Measurements from ENCODE around the gene LCN10. TPM values are rescaled to one million over a fixed set of nuclear protein-coding genes. Genes with fewer than 3 reads are reported as not detected.

The LCN10 gene
- total RNA-seq, 2 experiments from 2014 or later: not detected

- peaks cover 24% of the 10 kb centered on the region for H4K20me1 ChIP-seq (ENCODE audit: insufficient read depth, low read length)
- peaks cover 41% of the 10 kb centered on the region for H3K79me2 ChIP-seq (ENCODE audit: insufficient read depth, low read depth, low read length)
- H3K4me3 ChIP-seq (ENCODE audit: low read depth, low read length, poor library complexity, severe bottlenecking): peak overlapping the region; percentile 100
- intact Hi-C loops (cut with micrococcal nuclease; ENCODE audit: unreplicated experiment): no loop called here
- no peak overlapping the region for H2AFZ ChIP-seq (ENCODE audit: low read length)
- peak; percentile 30 for DNase-seq (ENCODE audit: low spot score)
- no peaks in the 10 kb centered on the region for H3K9me3 ChIP-seq (ENCODE audit: low read length)
- peaks cover 32% of the 10 kb centered on the region for H3K4me1 ChIP-seq (ENCODE audit: insufficient read depth, low read length, poor library complexity, severe bottlenecking)
- no peak overlapping the region for H3K27ac ChIP-seq (ENCODE audit: low read depth, low read length, poor library complexity, severe bottlenecking)
- CTCF ChIA-PET (ENCODE audit: unreplicated experiment): interaction anchor here (0.6 kb wide), 2 partner anchors 43 to 303 kb away, joined by 5 read pairs; no protein-coding TSS in a partner anchor
- no peak for TF ChIP-seq EZH2phosphoT487 (IDR thresholded peaks at IDR 0.05; ENCODE audit: borderline replicate concordance, low read depth, low read length)
- no peak for TF ChIP-seq CTCF (conservative IDR thresholded peaks at IDR 0.05; ENCODE audit: low read length)
- no TSS peak for BruUV-seq (replicated peaks)
- POLR2A ChIA-PET: interaction anchor here (0.6 to 1.2 kb wide), 3 partner anchors 11 to 824 kb away, joined by 3 to 4 read pairs (median 3); partner anchors contain the start of gene PAXX
- H3K4me2 ChIP-seq (ENCODE audit: low read length): peak overlapping the region; percentile 76
- H3K36me3 ChIP-seq (ENCODE audit: insufficient read depth, low read length): peaks cover 37% of the 10 kb centered on the region
- H3K9me2 ChIP-seq (ENCODE audit: insufficient read depth, low read length): no peaks in the 10 kb centered on the region
Measured at GRCh38 chr9:136729144-136729543, 13.6 kb downstream of the LCN10 start.

GRCh38 chr9:136728548-136729123 lies 14.1 kb downstream of the LCN10 start:
- peak overlapping the region; percentile 60 for H2AFZ ChIP-seq (ENCODE audit: low read length)
- POLR2A ChIA-PET: interaction anchor here (0.6 to 0.7 kb wide), 2 partner anchors 10 to 824 kb away, joined by 3 to 4 read pairs; no protein-coding TSS in a partner anchor
- peaks cover 26% of the 10 kb centered on the region for H4K20me1 ChIP-seq (ENCODE audit: insufficient read depth, low read length)
- H3K9me3 ChIP-seq (ENCODE audit: low read length): no peaks in the 10 kb centered on the region
- peaks cover 41% of the 10 kb centered on the region for H3K79me2 ChIP-seq (ENCODE audit: insufficient read depth, low read depth, low read length)
- no peak for TF ChIP-seq EZH2phosphoT487 (IDR thresholded peaks at IDR 0.05; ENCODE audit: borderline replicate concordance, low read depth, low read length)
- TF ChIP-seq CTCF (conservative IDR thresholded peaks at IDR 0.05; ENCODE audit: low read length): no peak
- peak; percentile 32 for DNase-seq (ENCODE audit: low spot score)
- peak overlapping the region; percentile 6 for H3K27ac ChIP-seq (ENCODE audit: low read depth, low read length, poor library complexity, severe bottlenecking)
- H3K9me2 ChIP-seq (ENCODE audit: insufficient read depth, low read length): no peaks in the 10 kb centered on the region
- BruUV-seq (replicated peaks): no TSS peak
- peak overlapping the region; percentile 76 for H3K4me2 ChIP-seq (ENCODE audit: low read length)
- H3K4me1 ChIP-seq (ENCODE audit: insufficient read depth, low read length, poor library complexity, severe bottlenecking): peaks cover 32% of the 10 kb centered on the region
- intact Hi-C loops (cut with micrococcal nuclease; ENCODE audit: unreplicated experiment): no loop called here
- peak overlapping the region; percentile 100 for H3K4me3 ChIP-seq (ENCODE audit: low read depth, low read length, poor library complexity, severe bottlenecking)
- CTCF ChIA-PET (ENCODE audit: unreplicated experiment): interaction anchor here (0.6 kb wide), 1 partner anchor 303 kb away, joined by 5 read pairs; no protein-coding TSS in a partner anchor
- peaks cover 42% of the 10 kb centered on the region for H3K36me3 ChIP-seq (ENCODE audit: insufficient read depth, low read length)

DNA sequence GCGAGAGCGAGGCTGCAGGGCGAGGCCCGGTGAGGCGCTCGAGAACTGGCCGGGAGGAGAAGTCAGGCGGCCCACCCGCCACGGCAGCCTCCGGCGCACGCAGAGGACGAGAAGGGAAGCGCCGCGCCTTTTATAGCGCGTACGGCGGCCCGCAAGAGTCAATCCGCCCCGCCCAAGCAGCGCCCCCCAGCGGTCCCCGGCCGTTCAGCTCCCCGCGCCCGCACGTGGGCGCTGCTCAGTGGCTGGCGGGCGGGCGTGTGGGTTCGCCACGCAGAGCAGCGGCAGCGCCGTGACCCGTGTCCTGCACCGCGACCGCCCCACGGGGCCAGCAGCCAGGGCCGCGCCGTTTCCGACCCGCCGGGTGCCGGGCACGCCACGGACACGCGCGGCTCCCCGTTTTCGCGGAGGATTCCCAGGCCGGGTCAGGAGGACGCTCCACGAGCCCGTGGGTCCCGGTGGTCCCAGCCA lies 14.6 kb downstream of the LCN10 start:
- POLR2A ChIA-PET: no interaction called here

More for the DNA sequence above, 14.6 kb downstream of the LCN10 start:
- Histone ChIP-seq H3K9me2 (ENCODE audit: insufficient read depth, low read length) (no peaks in the 10 kb centered on the region), H3K79me2 (ENCODE audit: insufficient read depth, low read depth, low read length) (peaks cover 41% of the 10 kb centered on the region), H3K4me3 (ENCODE audit: low read depth, low read length, poor library complexity, severe bottlenecking) (peak overlapping the region; percentile 100), H3K27ac (ENCODE audit: low read depth, low read length, poor library complexity, severe bottlenecking) (peak overlapping the region; percentile 78), H4K20me1 (ENCODE audit: insufficient read depth, low read length) (peaks cover 27% of the 10 kb centered on the region), H3K4me1 (ENCODE audit: insufficient read depth, low read length, poor library complexity, severe bottlenecking) (peaks cover 32% of the 10 kb centered on the region), H3K36me3 (ENCODE audit: insufficient read depth, low read length) (peaks cover 48% of the 10 kb centered on the region), H3K9me3 (ENCODE audit: low read length) (no peaks in the 10 kb centered on the region), H3K4me2 (ENCODE audit: low read length) (peak overlapping the region; percentile 93), H2AFZ (ENCODE audit: low read length) (peak overlapping the region; percentile 60)
- CTCF ChIA-PET (ENCODE audit: unreplicated experiment): no interaction called here
- BruUV-seq (replicated peaks): no TSS peak
- DNase-seq (ENCODE audit: low spot score): peak; percentile 91
- TF ChIP-seq CTCF (conservative IDR thresholded peaks at IDR 0.05; ENCODE audit: low read length): peak; percentile 79
- TF ChIP-seq EZH2phosphoT487 (IDR thresholded peaks at IDR 0.05; ENCODE audit: borderline replicate concordance, low read depth, low read length): no peak
- intact Hi-C loops (cut with micrococcal nuclease; ENCODE audit: unreplicated experiment): no loop called here
